ENCODE measurements around the gene KIF15.
"Not testable (repeated sequence)": the region's sequence is repeated elsewhere in the genome, so short reads cannot be mapped to it uniquely, and the experiment has no call there.

Gene KIF15

GRCh38 chr3:44835684-44836083 is 74.1 kb downstream of the KIF15 start:
- DNase-seq (ENCODE audit: low spot score in 2 of 2) (no peak), ATAC-seq (ENCODE audit: low read depth) (no peak)
- Mint-ChIP-seq H3K4me3 (no peak overlapping the region), H3K9me3 (peaks cover 9% of the 10 kb centered on the region), H3K27me3 (no peaks in the 10 kb centered on the region), H3K4me1 (no peaks in the 10 kb centered on the region), H3K36me3 (peaks cover 14% of the 10 kb centered on the region), H3K27ac (no peak overlapping the region)

GRCh38 chr3:44842376-44842775 is 80.8 kb downstream of the KIF15 start:
- no peak for ATAC-seq (ENCODE audit: low read depth)
- Mint-ChIP-seq H3K4me3 (no peak overlapping the region), H3K27me3 (no peaks in the 10 kb centered on the region), H3K27ac (no peak overlapping the region), H3K9me3 (no peaks in the 10 kb centered on the region), H3K4me1 (no peaks in the 10 kb centered on the region), H3K36me3 (peaks cover 10% of the 10 kb centered on the region)
- DNase-seq (ENCODE audit: low spot score in 2 of 2): no peak

- no peak for DNase-seq (ENCODE audit: low spot score in 2 of 2)
Measured at GRCh38 chr3:44845528-44846520, 84.2 kb downstream of the KIF15 start.

GRCh38 chr3:44848634-44849033 is 87.0 kb downstream of the KIF15 start:
- ATAC-seq (ENCODE audit: low read depth) (no peak), DNase-seq (ENCODE audit: low spot score in 2 of 2) (no peak)
- Mint-ChIP-seq H3K4me3 (no peak overlapping the region), H3K36me3 (peaks cover 4% of the 10 kb centered on the region), H3K27me3 (no peaks in the 10 kb centered on the region), H3K9me3 (no peaks in the 10 kb centered on the region), H3K27ac (no peak overlapping the region), H3K4me1 (no peaks in the 10 kb centered on the region)

More at GRCh38 chr3:44845528-44846520, 84.2 kb downstream of the KIF15 start:
- Mint-ChIP-seq H3K27me3 (no peaks in the 10 kb centered on the region), H3K9me3 (no peaks in the 10 kb centered on the region), H3K36me3 (peaks cover 6% of the 10 kb centered on the region), H3K4me1 (no peaks in the 10 kb centered on the region), H3K27ac (no peak overlapping the region), H3K4me3 (no peak overlapping the region)
- ATAC-seq (ENCODE audit: low read depth): no peak

DNA sequence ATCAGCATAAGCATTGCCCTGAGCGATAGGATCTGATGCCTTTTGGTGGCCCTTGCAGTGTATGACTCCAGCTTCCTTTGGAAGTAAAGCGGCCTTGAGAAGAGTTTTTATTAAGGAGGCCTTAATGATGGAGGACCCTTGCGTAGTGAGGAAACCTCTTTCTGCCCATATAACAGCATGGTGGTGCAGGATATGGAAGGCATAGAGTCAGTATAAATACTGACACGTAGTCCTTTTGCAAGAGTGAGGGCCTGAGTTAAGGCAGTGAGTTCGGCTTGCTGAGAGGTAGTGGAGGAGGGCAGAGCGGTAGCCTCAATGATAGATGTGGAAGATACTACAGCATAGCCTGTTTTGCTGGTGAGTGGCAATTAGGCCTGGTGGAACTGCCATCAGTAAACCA is 95.1 kb downstream of the KIF15 start:
- not testable (repeated sequence) for ATAC-seq (ENCODE audit: low read depth); DNase-seq (ENCODE audit: low spot score in 2 of 2); H3K36me3 Mint-ChIP-seq; H3K4me1 Mint-ChIP-seq; H3K27ac Mint-ChIP-seq; H3K4me3 Mint-ChIP-seq; H3K27me3 Mint-ChIP-seq; H3K9me3 Mint-ChIP-seq

DNA sequence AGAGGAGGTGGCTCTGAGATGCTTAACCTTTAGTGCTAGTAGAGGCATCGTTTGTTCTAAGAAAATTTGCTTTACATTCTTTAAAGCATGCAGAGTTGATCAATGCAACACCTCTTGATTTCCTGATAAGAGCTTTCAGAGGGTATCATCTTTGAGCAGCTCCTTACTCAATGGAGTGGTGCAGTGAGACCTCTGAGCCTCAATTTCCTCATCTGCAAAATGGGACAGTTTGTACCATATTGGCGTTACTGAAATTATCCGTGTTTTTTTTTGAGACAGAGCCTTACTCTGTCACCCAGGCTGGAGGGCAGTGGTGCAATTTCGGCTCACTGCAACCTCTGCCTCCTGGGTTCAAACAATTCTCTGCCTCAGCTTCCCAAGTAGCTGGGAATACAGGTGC is 98.5 kb downstream of the KIF15 start:
- Mint-ChIP-seq H3K36me3 (no peaks in the 10 kb centered on the region), H3K27me3 (no peaks in the 10 kb centered on the region), H3K4me1 (peaks cover 10% of the 10 kb centered on the region), H3K9me3 (no peaks in the 10 kb centered on the region), H3K4me3 (no peak overlapping the region), H3K27ac (no peak overlapping the region)
- DNase-seq (ENCODE audit: low spot score in 2 of 2) (no peak), ATAC-seq (ENCODE audit: low read depth) (no peak)

- Mint-ChIP-seq H3K27me3 (no peaks in the 10 kb centered on the region), H3K4me1 (peaks cover 15% of the 10 kb centered on the region), H3K27ac (peak within 1 kb of the TSS; percentile 86), H3K4me3 (peak within 1 kb of the TSS; percentile 89), H3K9me3 (no peaks in the 10 kb centered on the region), H3K36me3 (peaks cover 1% of the 10 kb centered on the region)
- peak; percentile 91 to 92 for DNase-seq (ENCODE audit: low spot score in 2 of 2)
- ATAC-seq (ENCODE audit: low read depth): peak; percentile 94
Measured at GRCh38 chr3:44861412-44862225, 100.0 kb downstream of the KIF15 start, which contains the start of gene TMEM42. Gene TMEM42, plus strand, starts transcription at chr3:44861912. Its CDS starts 13 bp downstream, at chr3:44861925.

DNA sequence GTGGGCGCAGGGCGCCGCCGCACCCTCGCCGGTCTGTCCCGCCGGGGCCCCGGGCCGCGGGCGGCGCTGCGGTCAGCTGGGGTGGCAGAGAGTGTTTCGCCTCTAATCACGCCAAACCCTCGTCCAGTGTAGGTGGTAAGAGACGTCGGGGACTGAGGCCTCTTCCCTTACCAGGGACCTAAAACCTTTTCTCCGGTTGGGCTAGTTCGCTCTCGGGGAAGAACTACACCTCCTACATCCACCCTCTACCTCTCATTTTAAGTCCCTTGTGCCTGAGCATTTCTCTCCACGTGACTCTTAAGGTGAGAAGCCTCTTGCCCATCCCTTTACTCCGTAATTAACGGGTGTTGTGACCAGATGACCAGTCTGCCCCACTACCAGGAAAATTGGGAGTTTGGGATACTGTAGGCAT is 100.6 kb downstream of the KIF15 start:
- Mint-ChIP-seq H3K27ac (peak overlapping the region; percentile 86), H3K4me1 (peaks cover 18% of the 10 kb centered on the region)
- DNase-seq (ENCODE audit: low spot score in 2 of 2): peak in 1 of 2 donors; percentile 12

GRCh38 chr3:44865272-44866035 is 103.9 kb downstream of the KIF15 start:
- H3K4me3 Mint-ChIP-seq: no peak overlapping the region
- ATAC-seq (ENCODE audit: low read depth) (no peak), DNase-seq (ENCODE audit: low spot score in 2 of 2) (no peak)
- H3K4me1 Mint-ChIP-seq: peaks cover 20% of the 10 kb centered on the region
- H3K36me3 Mint-ChIP-seq: peaks cover 6% of the 10 kb centered on the region
- peaks cover 2% of the 10 kb centered on the region for H3K9me3 Mint-ChIP-seq
- no peaks in the 10 kb centered on the region for H3K27me3 Mint-ChIP-seq
- no peak overlapping the region for H3K27ac Mint-ChIP-seq

More for the DNA sequence above, 100.6 kb downstream of the KIF15 start:
- no peaks in the 10 kb centered on the region for H3K9me3 Mint-ChIP-seq
- ATAC-seq (ENCODE audit: low read depth): peak; percentile 17
- no peaks in the 10 kb centered on the region for H3K27me3 Mint-ChIP-seq
- H3K36me3 Mint-ChIP-seq: peaks cover 4% of the 10 kb centered on the region
- peak overlapping the region; percentile 85 for H3K4me3 Mint-ChIP-seq

DNA sequence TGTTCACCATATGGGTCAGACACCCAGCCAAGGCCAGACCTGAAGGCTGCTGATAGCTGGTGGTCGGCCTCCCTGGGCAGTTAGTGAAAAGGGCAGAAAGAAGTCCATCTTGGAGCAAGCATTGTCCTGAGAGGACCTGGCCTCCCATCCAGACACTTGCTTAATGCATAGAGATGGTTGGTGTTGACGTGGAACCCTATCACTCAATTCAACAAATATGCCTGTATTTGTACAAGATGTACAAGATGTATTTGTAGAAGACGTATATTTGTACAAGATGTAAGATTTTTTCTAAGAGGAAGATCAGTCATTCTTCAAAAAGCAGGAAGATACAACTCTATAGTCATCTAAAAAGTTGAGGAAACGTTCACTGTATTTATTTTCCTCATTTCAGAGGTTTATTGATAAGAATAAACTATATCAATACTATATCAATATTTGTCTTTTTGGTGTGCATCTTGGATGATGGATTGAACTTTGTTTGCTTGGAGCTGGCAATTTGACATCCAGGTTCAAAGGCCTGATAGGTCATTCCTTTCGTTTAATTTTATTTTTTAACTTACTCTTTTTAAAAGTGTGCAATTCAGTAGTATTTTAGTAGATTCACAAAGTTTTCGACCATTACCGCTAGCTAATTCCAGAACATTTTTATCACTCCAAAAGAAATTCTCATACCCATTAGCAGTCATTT is 106.0 kb downstream of the KIF15 start:
- Mint-ChIP-seq H3K27ac (no peak overlapping the region), H3K27me3 (no peaks in the 10 kb centered on the region), H3K4me3 (no peak overlapping the region), H3K9me3 (peaks cover 2% of the 10 kb centered on the region), H3K36me3 (peaks cover 6% of the 10 kb centered on the region), H3K4me1 (peaks cover 16% of the 10 kb centered on the region)
- DNase-seq (ENCODE audit: low spot score in 2 of 2) (no peak), ATAC-seq (ENCODE audit: low read depth) (no peak)

- Mint-ChIP-seq H3K4me3 (no peak overlapping the region), H3K9me3 (peaks cover 2% of the 10 kb centered on the region)
- ATAC-seq (ENCODE audit: low read depth): no peak
Measured at GRCh38 chr3:44870375-44871061, 108.9 kb downstream of the KIF15 start.

GRCh38 chr3:44874308-44874707 is 112.7 kb downstream of the KIF15 start, which contains the start of gene TGM4:
Gene TGM4, plus strand, starts transcription at chr3:44874608. Its CDS starts 71 bp downstream, at chr3:44874679.
- Mint-ChIP-seq H3K27ac (no peak within 1 kb of the TSS), H3K36me3 (no peaks in the 10 kb centered on the region)

More at GRCh38 chr3:44870375-44871061, 108.9 kb downstream of the KIF15 start:
- Mint-ChIP-seq H3K27ac (no peak overlapping the region), H3K4me1 (peaks cover 10% of the 10 kb centered on the region), H3K27me3 (no peaks in the 10 kb centered on the region), H3K36me3 (peaks cover 6% of the 10 kb centered on the region)
- no peak for DNase-seq (ENCODE audit: low spot score in 2 of 2)

More at GRCh38 chr3:44874308-44874707, 112.7 kb downstream of the KIF15 start, which contains the start of gene TGM4:
- no peaks in the 10 kb centered on the region for H3K9me3 Mint-ChIP-seq
- no peak within 1 kb of the TSS for H3K4me3 Mint-ChIP-seq
- ATAC-seq (ENCODE audit: low read depth) (no peak), DNase-seq (ENCODE audit: low spot score in 2 of 2) (no peak)
- peaks cover 4% of the 10 kb centered on the region for H3K27me3 Mint-ChIP-seq
- no peaks in the 10 kb centered on the region for H3K4me1 Mint-ChIP-seq
